Measurements from ENCODE around the gene TCF15. TPM values are rescaled to one million over a fixed set of nuclear protein-coding genes. Genes with fewer than 3 reads are reported as not detected.

TCF15 gene
- total and polyA plus RNA-seq, 2 of the 13 experiments (the other 11 are each of a cell fraction or from before 2014, with no cell fraction given) = not detected

DNA sequence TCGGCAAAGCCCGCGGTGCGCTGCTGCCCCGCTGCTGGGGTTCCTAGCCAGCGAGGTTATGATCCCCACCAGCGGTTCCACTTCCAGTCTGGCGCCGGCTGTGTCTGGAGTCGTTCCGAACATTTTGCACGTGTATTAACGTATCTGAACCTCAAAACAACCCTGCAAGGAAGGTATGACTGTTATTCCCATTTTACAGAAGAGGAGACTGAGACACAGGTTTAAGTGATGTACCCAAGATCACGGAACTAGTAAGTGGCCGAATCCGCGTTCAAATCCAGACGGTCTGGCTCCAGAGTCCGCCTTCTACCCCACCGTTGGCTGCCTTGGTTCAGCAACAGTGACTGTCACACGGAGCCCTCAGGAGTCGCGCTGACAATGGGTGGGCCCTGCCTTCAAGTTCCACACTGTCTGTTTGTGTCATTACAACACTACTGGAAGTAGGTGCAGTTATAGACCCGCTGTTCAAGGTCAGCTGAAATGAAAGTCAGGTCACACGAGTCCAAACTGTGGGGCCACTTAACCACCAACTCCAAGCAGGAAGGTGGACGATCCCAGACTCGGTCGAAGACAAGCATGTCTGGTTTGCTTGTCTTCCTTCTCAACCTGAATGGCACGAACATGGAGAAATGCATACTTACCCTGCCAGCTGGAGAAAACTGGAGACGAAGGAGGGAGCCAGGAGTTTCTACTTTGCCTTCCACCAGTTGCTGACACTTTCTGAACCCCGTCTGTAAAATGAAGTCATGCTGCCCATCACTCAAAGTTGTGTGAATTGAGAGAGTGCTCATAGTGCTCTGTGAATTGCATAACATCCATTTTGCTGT, 43.7 kb upstream of the TCF15 start (continued):
- TF ChIP-seq JUND (CRISPR knock-in tag; IDR thresholded peaks at IDR 0.05) (no peak; the same call in none of the 2 replicates), RNF2 (conservative IDR thresholded peaks at IDR 0.05; ENCODE audit: low read depth) (no peak), FOXM1 (CRISPR knock-in tag; IDR thresholded peaks at IDR 0.05) (no peak), REL (CRISPR knock-in tag; conservative IDR thresholded peaks at IDR 0.05) (peak; percentile 8; the same call in 1 of the 2 replicates), ZNF619 (CRISPR knock-in tag; IDR thresholded peaks at IDR 0.05) (peak; percentile 44; the same call in 1 of the 2 replicates), ZNF768 (CRISPR knock-in tag; IDR thresholded peaks at IDR 0.05) (no peak; the same call in none of the 2 replicates), ZNF547 (CRISPR knock-in tag; IDR thresholded peaks at IDR 0.05) (0 out of 2 replicates have a peak, but pooled peaks have one; percentile 36), ZNF564 (CRISPR knock-in tag; IDR thresholded peaks at IDR 0.05) (no peak), CCAR2 (optimal IDR thresholded peaks at IDR 0.05; ENCODE audit: low read depth, low read length) (no peak), KLF15 (CRISPR knock-in tag; IDR thresholded peaks at IDR 0.05; ENCODE audit: borderline replicate concordance) (no peak), GLI4 (CRISPR knock-in tag; IDR thresholded peaks at IDR 0.05; ENCODE audit: borderline replicate concordance) (no peak; the same call in 1 of the 2 replicates), ZNF598 (CRISPR knock-in tag; IDR thresholded peaks at IDR 0.05; ENCODE audit: borderline replicate concordance) (peak; percentile 47; the same call in 1 of the 2 replicates), MIXL1 (CRISPR knock-in tag; IDR thresholded peaks at IDR 0.05) (no peak), RAD51 (IDR thresholded peaks at IDR 0.05; ENCODE audit: borderline replicate concordance) (no peak), GPN1 (CRISPR knock-in tag; IDR thresholded peaks at IDR 0.05; ENCODE audit: borderline replicate concordance) (no peak), ZNF350 (CRISPR knock-in tag; IDR thresholded peaks at IDR 0.05; ENCODE audit: borderline replicate concordance, low read depth) (peak; percentile 81), GABPA (IDR thresholded peaks at IDR 0.05; ENCODE audit: low read depth, low read length) (no peak), GABPA (CRISPR knock-in tag; IDR thresholded peaks at IDR 0.05; ENCODE audit: low read depth) (no peak), ZFP36 (IDR thresholded peaks at IDR 0.05; ENCODE audit: borderline replicate concordance, low read depth, low read length, partially characterized antibody) (no peak)
- TF ChIP-seq, protein P1, sequence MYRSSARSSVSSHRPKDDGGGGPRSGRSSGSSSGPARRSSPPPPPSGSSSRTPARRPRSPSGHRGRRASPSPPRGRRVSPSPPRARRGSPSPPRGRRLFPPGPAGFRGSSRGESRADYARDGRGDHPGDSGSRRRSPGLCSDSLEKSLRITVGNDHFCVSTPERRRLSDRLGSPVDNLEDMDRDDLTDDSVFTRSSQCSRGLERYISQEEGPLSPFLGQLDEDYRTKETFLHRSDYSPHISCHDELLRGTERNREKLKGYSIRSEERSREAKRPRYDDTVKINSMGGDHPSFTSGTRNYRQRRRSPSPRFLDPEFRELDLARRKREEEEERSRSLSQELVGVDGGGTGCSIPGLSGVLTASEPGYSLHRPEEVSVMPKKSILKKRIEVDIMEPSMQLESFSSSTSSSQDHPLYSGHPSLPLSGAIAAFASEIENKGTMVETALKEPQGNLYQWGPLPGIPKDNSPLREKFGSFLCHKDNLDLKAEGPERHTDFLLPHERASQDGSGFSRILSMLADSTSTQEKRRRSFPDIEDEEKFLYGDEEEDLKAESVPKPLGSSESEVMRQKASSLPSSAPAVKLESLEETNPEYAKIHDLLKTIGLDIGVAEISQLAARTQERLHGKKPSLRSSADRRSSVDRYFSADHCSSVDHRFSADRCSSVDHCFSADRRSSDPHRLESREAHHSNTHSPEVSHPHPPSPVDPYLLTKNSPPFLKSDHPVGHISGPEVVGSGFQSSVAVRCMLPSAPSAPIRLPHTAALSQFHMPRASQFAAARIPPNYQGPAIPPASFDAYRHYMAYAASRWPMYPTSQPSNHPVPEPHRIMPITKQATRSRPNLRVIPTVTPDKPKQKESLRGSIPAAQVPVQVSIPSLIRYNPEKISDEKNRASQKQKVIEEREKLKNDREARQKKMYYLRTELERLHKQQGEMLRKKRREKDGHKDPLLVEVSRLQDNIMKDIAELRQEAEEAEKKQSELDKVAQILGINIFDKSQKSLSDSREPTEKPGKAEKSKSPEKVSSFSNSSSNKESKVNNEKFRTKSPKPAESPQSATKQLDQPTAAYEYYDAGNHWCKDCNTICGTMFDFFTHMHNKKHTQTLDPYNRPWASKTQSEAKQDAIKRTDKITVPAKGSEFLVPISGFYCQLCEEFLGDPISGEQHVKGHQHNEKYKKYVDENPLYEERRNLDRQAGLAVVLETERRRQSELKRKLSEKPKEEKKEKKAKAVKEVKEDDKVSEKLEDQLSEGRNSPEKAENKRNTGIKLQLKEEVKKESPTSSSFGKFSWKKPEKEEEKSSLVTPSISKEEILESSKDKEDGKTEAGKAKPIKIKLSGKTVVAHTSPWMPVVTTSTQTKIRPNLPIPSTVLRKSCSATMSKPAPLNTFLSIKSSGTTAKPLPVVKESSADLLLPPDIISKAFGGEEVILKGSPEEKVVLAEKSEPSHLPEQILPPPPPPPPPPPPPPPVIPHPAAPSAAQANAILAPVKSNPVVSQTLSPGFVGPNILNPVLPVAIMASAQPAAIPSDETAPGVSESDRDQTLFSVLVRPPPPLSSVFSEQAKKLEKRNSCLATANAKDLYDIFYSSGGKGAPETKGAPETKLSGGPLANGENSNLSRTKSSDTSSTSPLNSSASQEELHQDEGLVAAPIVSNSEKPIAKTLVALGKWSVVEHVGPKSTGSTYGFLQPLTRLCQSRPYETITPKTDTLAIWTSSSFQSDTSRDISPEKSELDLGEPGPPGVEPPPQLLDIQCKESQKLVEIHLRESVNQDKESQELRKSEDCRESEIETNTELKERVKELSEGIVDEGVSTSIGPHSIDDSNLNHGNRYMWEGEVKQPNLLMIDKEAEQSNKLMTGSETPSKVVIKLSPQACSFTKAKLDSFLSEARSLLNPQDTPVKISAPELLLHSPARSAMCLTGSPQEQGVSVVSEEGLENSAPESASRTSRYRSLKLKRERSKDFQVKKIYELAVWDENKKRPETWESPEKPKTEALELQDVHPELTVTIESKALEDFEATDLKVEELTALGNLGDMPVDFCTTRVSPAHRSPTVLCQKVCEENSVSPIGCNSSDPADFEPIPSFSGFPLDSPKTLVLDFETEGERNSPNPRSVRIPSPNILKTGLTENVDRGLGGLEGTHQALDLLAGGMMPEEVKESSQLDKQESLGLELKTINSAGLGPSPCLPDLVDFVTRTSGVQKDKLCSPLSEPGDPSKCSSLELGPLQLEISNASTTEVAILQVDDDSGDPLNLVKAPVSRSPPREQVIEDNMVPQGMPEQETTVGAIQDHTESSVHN (CRISPR knock-in tag; IDR thresholded peaks at IDR 0.05) = no peak
- TF ChIP-seq, protein P2, sequence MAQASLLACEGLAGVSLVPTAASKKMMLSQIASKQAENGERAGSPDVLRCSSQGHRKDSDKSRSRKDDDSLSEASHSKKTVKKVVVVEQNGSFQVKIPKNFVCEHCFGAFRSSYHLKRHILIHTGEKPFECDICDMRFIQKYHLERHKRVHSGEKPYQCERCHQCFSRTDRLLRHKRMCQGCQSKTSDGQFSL (CRISPR knock-in tag; IDR thresholded peaks at IDR 0.05) = no peak
- TF ChIP-seq, protein P3, sequence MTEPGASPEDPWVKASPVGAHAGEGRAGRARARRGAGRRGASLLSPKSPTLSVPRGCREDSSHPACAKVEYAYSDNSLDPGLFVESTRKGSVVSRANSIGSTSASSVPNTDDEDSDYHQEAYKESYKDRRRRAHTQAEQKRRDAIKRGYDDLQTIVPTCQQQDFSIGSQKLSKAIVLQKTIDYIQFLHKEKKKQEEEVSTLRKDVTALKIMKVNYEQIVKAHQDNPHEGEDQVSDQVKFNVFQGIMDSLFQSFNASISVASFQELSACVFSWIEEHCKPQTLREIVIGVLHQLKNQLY (CRISPR knock-in tag; IDR thresholded peaks at IDR 0.05) = no peak

All from HepG2 (cell line).